Measurements from ENCODE around the gene DNAJB6.

DNA sequence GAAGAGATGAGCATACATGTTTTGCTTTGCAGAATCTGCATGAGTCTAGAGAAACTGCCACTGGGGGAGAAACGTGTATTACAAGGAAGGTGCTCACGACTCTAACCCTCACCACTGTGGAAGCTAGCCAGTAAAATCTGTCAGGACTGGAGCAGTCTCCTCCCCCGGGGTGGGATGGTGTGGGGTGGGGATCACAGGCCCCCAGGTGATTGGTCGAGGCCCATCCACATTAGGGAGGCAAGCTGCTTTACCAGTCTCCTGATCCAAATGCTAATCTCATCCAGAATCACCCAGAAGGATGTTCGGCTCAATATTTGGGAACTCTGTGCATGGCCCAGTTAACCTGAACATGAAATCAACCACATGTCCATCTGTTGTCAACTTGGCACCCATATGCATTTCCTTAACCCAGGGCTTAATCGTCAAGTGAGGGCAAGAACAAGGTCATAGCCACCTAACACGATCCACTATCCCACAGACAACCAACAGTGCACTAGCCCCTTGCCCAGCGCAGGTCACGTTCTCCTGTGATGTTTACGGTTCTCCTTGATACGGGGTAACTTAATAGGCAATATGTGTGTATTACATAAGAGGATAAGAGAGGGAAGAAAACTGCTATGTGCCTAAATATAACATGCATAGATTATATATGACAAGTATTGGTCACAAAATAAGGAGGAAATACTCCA is 40.8 kb downstream of the DNAJB6 start:
- TF ChIP-seq, protein P1, sequence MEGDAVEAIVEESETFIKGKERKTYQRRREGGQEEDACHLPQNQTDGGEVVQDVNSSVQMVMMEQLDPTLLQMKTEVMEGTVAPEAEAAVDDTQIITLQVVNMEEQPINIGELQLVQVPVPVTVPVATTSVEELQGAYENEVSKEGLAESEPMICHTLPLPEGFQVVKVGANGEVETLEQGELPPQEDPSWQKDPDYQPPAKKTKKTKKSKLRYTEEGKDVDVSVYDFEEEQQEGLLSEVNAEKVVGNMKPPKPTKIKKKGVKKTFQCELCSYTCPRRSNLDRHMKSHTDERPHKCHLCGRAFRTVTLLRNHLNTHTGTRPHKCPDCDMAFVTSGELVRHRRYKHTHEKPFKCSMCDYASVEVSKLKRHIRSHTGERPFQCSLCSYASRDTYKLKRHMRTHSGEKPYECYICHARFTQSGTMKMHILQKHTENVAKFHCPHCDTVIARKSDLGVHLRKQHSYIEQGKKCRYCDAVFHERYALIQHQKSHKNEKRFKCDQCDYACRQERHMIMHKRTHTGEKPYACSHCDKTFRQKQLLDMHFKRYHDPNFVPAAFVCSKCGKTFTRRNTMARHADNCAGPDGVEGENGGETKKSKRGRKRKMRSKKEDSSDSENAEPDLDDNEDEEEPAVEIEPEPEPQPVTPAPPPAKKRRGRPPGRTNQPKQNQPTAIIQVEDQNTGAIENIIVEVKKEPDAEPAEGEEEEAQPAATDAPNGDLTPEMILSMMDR (IDR thresholded peaks at IDR 0.05) = no peak
- TF ChIP-seq POLR2A (IDR thresholded peaks at IDR 0.05) = no peak

Measured in uterus (tissue), 2 donors.